Measurements from ENCODE around the gene DPYD. TPM values are rescaled to one million over a fixed set of nuclear protein-coding genes. Genes with fewer than 3 reads are reported as not detected.

Gene DPYD
- total RNA-seq, 1 donor from 2014 or later, result 8.5 TPM

GRCh38 chr1:97092824-97093223 lies 828.0 kb downstream of the DPYD start:
- Mint-ChIP-seq H3K4me1 (ENCODE audit: unreplicated experiment) (peaks cover 11% of the 10 kb centered on the region), H3K27me3 (no peaks in the 10 kb centered on the region), H3K27ac (no peak overlapping the region), H3K36me3 (no peaks in the 10 kb centered on the region), H3K4me3 (no peak overlapping the region), H3K9me3 (no peaks in the 10 kb centered on the region)
- no peak for DNase-seq (ENCODE audit: extremely low spot score, unreplicated experiment)
- TF ChIP-seq, protein P1, sequence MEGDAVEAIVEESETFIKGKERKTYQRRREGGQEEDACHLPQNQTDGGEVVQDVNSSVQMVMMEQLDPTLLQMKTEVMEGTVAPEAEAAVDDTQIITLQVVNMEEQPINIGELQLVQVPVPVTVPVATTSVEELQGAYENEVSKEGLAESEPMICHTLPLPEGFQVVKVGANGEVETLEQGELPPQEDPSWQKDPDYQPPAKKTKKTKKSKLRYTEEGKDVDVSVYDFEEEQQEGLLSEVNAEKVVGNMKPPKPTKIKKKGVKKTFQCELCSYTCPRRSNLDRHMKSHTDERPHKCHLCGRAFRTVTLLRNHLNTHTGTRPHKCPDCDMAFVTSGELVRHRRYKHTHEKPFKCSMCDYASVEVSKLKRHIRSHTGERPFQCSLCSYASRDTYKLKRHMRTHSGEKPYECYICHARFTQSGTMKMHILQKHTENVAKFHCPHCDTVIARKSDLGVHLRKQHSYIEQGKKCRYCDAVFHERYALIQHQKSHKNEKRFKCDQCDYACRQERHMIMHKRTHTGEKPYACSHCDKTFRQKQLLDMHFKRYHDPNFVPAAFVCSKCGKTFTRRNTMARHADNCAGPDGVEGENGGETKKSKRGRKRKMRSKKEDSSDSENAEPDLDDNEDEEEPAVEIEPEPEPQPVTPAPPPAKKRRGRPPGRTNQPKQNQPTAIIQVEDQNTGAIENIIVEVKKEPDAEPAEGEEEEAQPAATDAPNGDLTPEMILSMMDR (conservative IDR thresholded peaks at IDR 0.05), result no peak

- DNase-seq (ENCODE audit: extremely low spot score, unreplicated experiment), result no peak
- TF ChIP-seq, protein P1 (conservative IDR thresholded peaks at IDR 0.05), result no peak
- Mint-ChIP-seq H3K4me3 (no peak overlapping the region), H3K27me3 (no peaks in the 10 kb centered on the region), H3K36me3 (no peaks in the 10 kb centered on the region), H3K9me3 (no peaks in the 10 kb centered on the region), H3K27ac (no peak overlapping the region), H3K4me1 (ENCODE audit: unreplicated experiment) (peaks cover 11% of the 10 kb centered on the region)
Measured at GRCh38 chr1:97091679-97092078, 829.2 kb downstream of the DPYD start.

DNA sequence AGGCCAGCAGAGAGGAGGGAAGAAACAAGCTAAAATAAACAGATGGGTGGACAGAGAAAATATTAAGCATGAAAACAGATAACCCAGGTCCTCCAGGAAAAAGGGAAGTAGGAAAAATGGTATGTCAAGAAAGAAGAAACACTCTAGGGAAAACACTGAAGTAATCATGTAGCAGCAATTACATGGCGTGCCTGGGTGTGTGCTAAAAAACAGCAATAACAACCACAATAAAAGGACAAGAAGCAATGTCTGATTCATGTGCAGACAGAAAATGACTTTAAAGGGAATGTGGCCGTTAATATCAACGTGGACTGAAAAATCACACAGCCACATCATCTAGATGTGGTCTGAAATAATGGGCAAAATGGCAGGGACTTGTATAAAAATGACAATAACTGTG lies 829.6 kb downstream of the DPYD start:
- Mint-ChIP-seq H3K27me3 (no peaks in the 10 kb centered on the region), H3K36me3 (no peaks in the 10 kb centered on the region), H3K4me1 (ENCODE audit: unreplicated experiment) (peaks cover 11% of the 10 kb centered on the region), H3K9me3 (no peaks in the 10 kb centered on the region), H3K27ac (peak overlapping the region; percentile 7), H3K4me3 (no peak overlapping the region)
- TF ChIP-seq, protein P1 (conservative IDR thresholded peaks at IDR 0.05), result no peak
- no peak for DNase-seq (ENCODE audit: extremely low spot score, unreplicated experiment)

GRCh38 chr1:97090725-97091124 lies 830.1 kb downstream of the DPYD start:
- Mint-ChIP-seq H3K4me3 (no peak overlapping the region), H3K27me3 (no peaks in the 10 kb centered on the region), H3K9me3 (no peaks in the 10 kb centered on the region), H3K27ac (peak overlapping the region; percentile 7), H3K36me3 (no peaks in the 10 kb centered on the region), H3K4me1 (ENCODE audit: unreplicated experiment) (peaks cover 11% of the 10 kb centered on the region)
- DNase-seq (ENCODE audit: extremely low spot score, unreplicated experiment), result no peak
- TF ChIP-seq, protein P1 (conservative IDR thresholded peaks at IDR 0.05), result no peak

- H3K4me1 Mint-ChIP-seq (ENCODE audit: unreplicated experiment), result peaks cover 11% of the 10 kb centered on the region
Measured at GRCh38 chr1:97089173-97089572, 831.7 kb downstream of the DPYD start.

More at GRCh38 chr1:97089173-97089572, 831.7 kb downstream of the DPYD start:
- no peak overlapping the region for H3K4me3 Mint-ChIP-seq
- H3K27me3 Mint-ChIP-seq, result no peaks in the 10 kb centered on the region
- TF ChIP-seq, protein P1 (conservative IDR thresholded peaks at IDR 0.05), result no peak
- H3K9me3 Mint-ChIP-seq, result no peaks in the 10 kb centered on the region
- no peak for DNase-seq (ENCODE audit: extremely low spot score, unreplicated experiment)
- H3K36me3 Mint-ChIP-seq, result no peaks in the 10 kb centered on the region
- H3K27ac Mint-ChIP-seq, result no peak overlapping the region
